Esophagus mucosa (tissue), 1 donor: ENCODE data around the gene CAP1. TPM values are rescaled to one million over a fixed set of nuclear protein-coding genes. Genes with fewer than 3 reads are reported as not detected.
"Not testable (repeated sequence)": the region's sequence is repeated elsewhere in the genome, so short reads cannot be mapped to it uniquely, and the experiment has no call there.

ENCODE experiments used
- ATAC-seq: fragments of 200-7000 bp; cut with Tn5 transposase; one replicate; pipeline ENCODE4 v1.9.1; 2020
- total RNA-seq: library from RNA; stranded (reverse); gene quantifications from one replicate; pipeline ENCODE4 v1.2.4, GENCODE V29; 2023
- donor health status: DM: yes; HTN: yes; CAD: no.

Gene CAP1
- total RNA-seq, 1 donor from 2014 or later, result 240 TPM

GRCh38 chr1:40059338-40059959 lies 18.9 kb downstream of the CAP1 start:
- ATAC-seq, result peak; percentile 57

- peak; percentile 40 for ATAC-seq
These were observed 19.6 kb downstream of the CAP1 start for GRCh38 chr1:40059960-40060750.

- ATAC-seq, result peak; percentile 48
These were observed 24.4 kb downstream of the CAP1 start for GRCh38 chr1:40064797-40065499.

- no peak for ATAC-seq
These were observed 26.5 kb downstream of the CAP1 start for GRCh38 chr1:40067023-40067422.

- no peak for ATAC-seq
These were observed 27.3 kb downstream of the CAP1 start for GRCh38 chr1:40067851-40068250.

GRCh38 chr1:40072142-40072541 lies 31.6 kb downstream of the CAP1 start:
- no peak for ATAC-seq

GRCh38 chr1:40073062-40073461 lies 32.5 kb downstream of the CAP1 start:
- ATAC-seq, result no peak

GRCh38 chr1:40075266-40075665 lies 34.7 kb downstream of the CAP1 start:
- no peak for ATAC-seq

- ATAC-seq, result peak; percentile 61
These were observed 36.4 kb downstream of the CAP1 start for GRCh38 chr1:40076895-40077312.

- peak; percentile 71 for ATAC-seq
These were observed 38.2 kb downstream of the CAP1 start for GRCh38 chr1:40078512-40079333.

- ATAC-seq, result no peak
These were observed 39.4 kb downstream of the CAP1 start for GRCh38 chr1:40079774-40080400.

- ATAC-seq, result no peak
These were observed 41.3 kb downstream of the CAP1 start for GRCh38 chr1:40081871-40082270.

- ATAC-seq, result not testable (repeated sequence)
These were observed 44.2 kb downstream of the CAP1 start for GRCh38 chr1:40084750-40085149.

GRCh38 chr1:40090652-40091355 lies 50.3 kb downstream of the CAP1 start:
- no peak for ATAC-seq

- no peak for ATAC-seq
These were observed 51.7 kb downstream of the CAP1 start for GRCh38 chr1:40092241-40092640.

- ATAC-seq, result no peak
These were observed 52.4 kb downstream of the CAP1 start for GRCh38 chr1:40092706-40093639.

- ATAC-seq, result no peak
These were observed 54.1 kb downstream of the CAP1 start for GRCh38 chr1:40094466-40095110.

GRCh38 chr1:40095806-40096205 lies 55.3 kb downstream of the CAP1 start:
- ATAC-seq, result no peak

GRCh38 chr1:40096646-40096976 lies 56.1 kb downstream of the CAP1 start:
- ATAC-seq, result peak; percentile 39
